ENCODE results near the gene TBC1D22A. TPM values are rescaled to one million over a fixed set of nuclear protein-coding genes. Genes with fewer than 3 reads are reported as not detected.

The TBC1D22A gene
- total and polyA plus RNA-seq, 9 of the 15 experiments (the other 6 are each of a cell fraction or from before 2014, with no cell fraction given): 0.20 to 11.5 (median 5.2) TPM

GRCh38 chr22:47174671-47175112 is 412.2 kb downstream of the TBC1D22A start:
- Histone ChIP-seq H3K27me3 (ENCODE audit: control insufficient read depth in 2 of 2, insufficient read depth in 2 of 2, low read length in 2 of 2) (peaks cover 0 to 4% of the 10 kb centered on the region in 2 experiments; a peak in 1 of 5 replicates), H3K9ac (ENCODE audit: insufficient read depth in 1 of 2, low read depth in 2 of 2, low read length in 2 of 2) (no peak overlapping the region), H3K9me3 (replicated peaks; ENCODE audit: control insufficient read depth, insufficient read depth, low read depth, low read length) (no peaks in the 10 kb centered on the region), H3K27ac (ENCODE audit: extremely low read depth, low read depth, low read length) (no peak overlapping the region), H3K9me1 (ENCODE audit: control insufficient read depth, insufficient read depth, low read length) (no peaks in the 10 kb centered on the region), H3K36me3 (ENCODE audit: control insufficient read depth, insufficient read depth, low read length) (no peaks in the 10 kb centered on the region), H3K4me2 (ENCODE audit: insufficient read depth, low read length) (no peak overlapping the region), H3K4me3 (no peak overlapping the region), H3K79me2 (ENCODE audit: control insufficient read depth, insufficient read depth, low read length) (no peaks in the 10 kb centered on the region), H3K4me1 (replicated peaks in 1 of 2; ENCODE audit: control insufficient read depth in 2 of 2, insufficient read depth in 2 of 2, low read length in 2 of 2) (peaks cover 0 to 6% of the 10 kb centered on the region in 2 experiments; a peak in 2 of 5 replicates), H4K20me1 (replicated peaks; ENCODE audit: control insufficient read depth, insufficient read depth, low read length) (no peaks in the 10 kb centered on the region), H2AFZ (ENCODE audit: low read depth, low read length) (no peak overlapping the region)
- TF ChIP-seq HMG20A (CRISPR knock-in tag; conservative IDR thresholded peaks at IDR 0.05): no peak
- no peak for TF ChIP-seq ZNF197 (CRISPR knock-in tag; IDR thresholded peaks at IDR 0.05; ENCODE audit: low read depth)
- TF ChIP-seq MAFF (IDR thresholded peaks at IDR 0.05; ENCODE audit: low read length): no peak
- TF ChIP-seq MTA2 (IDR thresholded peaks at IDR 0.05; ENCODE audit: low read depth): no peak
- TF ChIP-seq NCOA1 (IDR thresholded peaks at IDR 0.05; ENCODE audit: low read depth): no peak
- TF ChIP-seq ZNF165 (CRISPR knock-in tag; IDR thresholded peaks at IDR 0.05; ENCODE audit: borderline replicate concordance): no peak
- no peak for TF ChIP-seq CREBBP (IDR thresholded peaks at IDR 0.05; ENCODE audit: low read depth, low read length)
- TF ChIP-seq, protein P1, sequence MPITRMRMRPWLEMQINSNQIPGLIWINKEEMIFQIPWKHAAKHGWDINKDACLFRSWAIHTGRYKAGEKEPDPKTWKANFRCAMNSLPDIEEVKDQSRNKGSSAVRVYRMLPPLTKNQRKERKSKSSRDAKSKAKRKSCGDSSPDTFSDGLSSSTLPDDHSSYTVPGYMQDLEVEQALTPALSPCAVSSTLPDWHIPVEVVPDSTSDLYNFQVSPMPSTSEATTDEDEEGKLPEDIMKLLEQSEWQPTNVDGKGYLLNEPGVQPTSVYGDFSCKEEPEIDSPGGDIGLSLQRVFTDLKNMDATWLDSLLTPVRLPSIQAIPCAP (CRISPR knock-in tag; IDR thresholded peaks at IDR 0.05; ENCODE audit: borderline replicate concordance): no peak
- no peak for TF ChIP-seq NCOA2 (IDR thresholded peaks at IDR 0.05; ENCODE audit: partially characterized antibody in 2 of 2)
- TF ChIP-seq STAT5B (CRISPR knock-in tag; IDR thresholded peaks at IDR 0.05): no peak
- no peak for TF ChIP-seq HDAC3 (IDR thresholded peaks at IDR 0.05; ENCODE audit: borderline replicate concordance, partially characterized antibody)
- no peak for TF ChIP-seq CBFA2T2 (conservative IDR thresholded peaks at IDR 0.05)
- TF ChIP-seq ZNF586 (CRISPR knock-in tag; conservative IDR thresholded peaks at IDR 0.05): no peak
- TF ChIP-seq ESRRB (CRISPR knock-in tag; IDR thresholded peaks at IDR 0.05; ENCODE audit: borderline replicate concordance): no peak
- no peak for TF ChIP-seq DPF2 (IDR thresholded peaks at IDR 0.05)
- TF ChIP-seq U2AF1 (optimal IDR thresholded peaks at IDR 0.05; ENCODE audit: low read depth, low read length): no peak
- no peak for TF ChIP-seq TRIM24 (IDR thresholded peaks at IDR 0.05)
- 43% methylated on average over 2 of the region's 14 CpGs for WGBS (ENCODE audit: insufficient coverage, low coverage, missing lambda C conversion rate)
- in situ Hi-C loops (cut with MboI) (no loop called here), intact Hi-C loops (cut with micrococcal nuclease) (no loop called here)
- POLR2A ChIA-PET: no interaction called here
- ATAC-seq: no peak
- no peak for DNase-seq (ENCODE audit: extremely low read depth in 1 of 4, low spot score in 3 of 4)
- BruUV-seq (replicated peaks): no TSS peak
- CTCF ChIA-PET (ENCODE audit: low intra/inter-chr PET ratio): no interaction called here
- no peak for FAIRE-seq

All from K562 (cell line).